PC-3 (cell line): ENCODE measurements around the gene CALN1. TPM values are rescaled to one million over a fixed set of nuclear protein-coding genes. Genes with fewer than 3 reads are reported as not detected.

ENCODE experiments used
- ATAC-seq: fragments of 200-7000 bp; cut with Tn5 transposase; 2 replicates; pipeline ENCODE4 v1.9.1; 2020; ENCODE audit warnings: mild to moderate bottlenecking, moderate library complexity
- BruUV-seq: library from RNA; stranded (reverse); fragments of 400-500 nt; replicated peaks from 2 replicates; lab custom pipeline; 2021; lab: Mats Ljungman, UMichigan
- CTCF ChIA-PET: fragments of 300-600 bp; sonication (Branson Sonifier 250); formaldehyde crosslinking; loops from one replicate; lab custom pipeline; 2022; ENCODE audit warnings: antibody characterized with exemption; lab: Charles Lee
- POLR2A ChIA-PET: fragments of 300-600 bp; sonication (Branson Sonifier 250); formaldehyde crosslinking; loops from one replicate; lab custom pipeline; 2022; ENCODE audit warnings: antibody characterized with exemption; ENCODE audit not compliant: unreplicated experiment; lab: Charles Lee
- DNase-seq: peaks from one replicate; pipeline ENCODE4 v3.0.0-alpha.2; 2015
- H2AFZ ChIP-seq: fragments of 300-600 bp; sonication (generic); 2 replicates; pipeline ENCODE4 v1.6.0; 2016; ENCODE audit warnings: antibody characterized with exemption, low read length
- H3F3A ChIP-seq: fragments of 300-600 bp; sonication (generic); one replicate; pipeline ENCODE4 v1.6.0; 2017; ENCODE audit warnings: antibody characterized with exemption, low read length, control low read depth, mild to moderate bottlenecking; ENCODE audit not compliant: unreplicated experiment
- H3K27ac ChIP-seq: fragments of 300-600 bp; sonication (generic); 2 replicates; pipeline ENCODE4 v1.5.1; 2016; ENCODE audit warnings: mild to moderate bottlenecking, low read length
- H3K27me3 ChIP-seq: fragments of 300-600 bp; sonication (generic); 2 replicates; pipeline ENCODE4 v1.6.1; 2016; ENCODE audit warnings: low read length, mixed read lengths
- H3K36me3 ChIP-seq: fragments of 300-600 bp; sonication (generic); 2 replicates; pipeline ENCODE4 v1.6.1; 2016; ENCODE audit warnings: low read depth, mixed run types, low read length, mixed read lengths
- H3K4me1 ChIP-seq: fragments of 300-600 bp; sonication (generic); 2 replicates; pipeline ENCODE4 v1.5.1; 2016; ENCODE audit warnings: low read length; ENCODE audit not compliant: insufficient read depth
- H3K4me2 ChIP-seq: fragments of 300-600 bp; sonication (generic); 2 replicates; pipeline ENCODE4 v1.6.0; 2016; ENCODE audit warnings: low read length
- H3K4me3 ChIP-seq: fragments of 300-600 bp; sonication (generic); 2 replicates; pipeline ENCODE4 v1.5.1; 2016; ENCODE audit warnings: mild to moderate bottlenecking, low read length, mixed read lengths
- H3K79me2 ChIP-seq: fragments of 300-600 bp; sonication (generic); 2 replicates; pipeline ENCODE4 v1.6.1; 2017; ENCODE audit warnings: low read length, mixed read lengths
- H3K9ac ChIP-seq: fragments of 300-600 bp; sonication (generic); 2 replicates; pipeline ENCODE4 v1.6.0; 2016; ENCODE audit warnings: mild to moderate bottlenecking, low read length
- H3K9me2 ChIP-seq: fragments of 300-600 bp; sonication (generic); replicated peaks from 2 replicates; pipeline ENCODE4 v1.6.1; 2016; ENCODE audit warnings: mixed run types, low read length, mixed read lengths
- H3K9me3 ChIP-seq: fragments of 300-600 bp; sonication (generic); 2 replicates; pipeline ENCODE4 v1.6.1; 2016; ENCODE audit warnings: low read length, mixed read lengths
- H4K20me1 ChIP-seq: fragments of 300-600 bp; sonication (generic); 2 replicates; pipeline ENCODE4 v1.6.1; 2016; ENCODE audit warnings: low read length, mixed read lengths
- EZH2 ChIP-seq: fragments of 300-600 bp; sonication (generic); IDR thresholded peaks from one replicate; pipeline ENCODE4 v1.6.1; 2017; ENCODE audit warnings: antibody characterized with exemption, mild to moderate bottlenecking, low read length; ENCODE audit not compliant: unreplicated experiment
- EZH2phosphoT487 ChIP-seq: fragments of 300-600 bp; sonication (generic); IDR thresholded peaks from 2 replicates; pipeline ENCODE4 v1.6.1; 2018; ENCODE audit warnings: mild to moderate bottlenecking, antibody characterized with exemption, low read length, borderline replicate concordance
- intact Hi-C: fragments of 100-400 bp; cut with micrococcal nuclease; formaldehyde crosslinking; loops from 2 replicates; pipeline ENCODE4 v1.9.0; 2023
- total RNA-seq: library from RNA; depleted of rRNA; stranded (reverse); fragments of >200 nt; gene quantifications from 2 replicates; pipeline ENCODE4 v1.2.3, GENCODE V29; 2014
- TF ChIP-seq, protein P1 (sequence below): fragments of 300-600 bp; sonication (generic); conservative IDR thresholded peaks from 2 replicates; pipeline ENCODE4 v1.5.1; 2017; ENCODE audit warnings: antibody characterized with exemption, low read depth, mild to moderate bottlenecking, low read length

Gene CALN1
- total RNA-seq, 1 experiment from 2014 or later: not detected

DNA sequence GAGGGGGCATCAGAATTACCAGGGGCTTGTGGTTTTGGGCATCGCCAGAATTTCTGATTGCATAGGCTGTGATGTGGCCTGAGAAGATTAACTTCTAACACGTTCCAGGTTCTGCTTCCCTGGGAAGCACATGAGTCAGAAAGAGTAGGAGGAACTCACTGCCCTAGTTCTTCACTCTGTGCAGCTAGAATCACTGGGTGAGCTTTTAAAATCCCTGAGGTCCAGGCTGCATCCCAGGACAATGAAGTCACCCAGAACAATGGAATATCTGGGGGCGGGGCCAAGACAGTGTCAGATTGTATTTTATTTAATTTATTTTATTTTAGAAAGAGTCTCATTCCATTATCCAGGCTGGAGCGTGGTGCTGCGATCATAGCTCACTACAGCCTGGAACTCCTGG, 636.5 kb downstream of the CALN1 start:
- intact Hi-C loops: no loop called here

GRCh38 chr7:71772779-71773178, 639.4 kb downstream of the CALN1 start:
- no peak overlapping the region for H3K27ac ChIP-seq

More for the DNA sequence above, 636.5 kb downstream of the CALN1 start:
- ChIA-PET CTCF (no interaction called here), POLR2A (no interaction called here)
- TF ChIP-seq EZH2: no peak
- TF ChIP-seq, protein P1, sequence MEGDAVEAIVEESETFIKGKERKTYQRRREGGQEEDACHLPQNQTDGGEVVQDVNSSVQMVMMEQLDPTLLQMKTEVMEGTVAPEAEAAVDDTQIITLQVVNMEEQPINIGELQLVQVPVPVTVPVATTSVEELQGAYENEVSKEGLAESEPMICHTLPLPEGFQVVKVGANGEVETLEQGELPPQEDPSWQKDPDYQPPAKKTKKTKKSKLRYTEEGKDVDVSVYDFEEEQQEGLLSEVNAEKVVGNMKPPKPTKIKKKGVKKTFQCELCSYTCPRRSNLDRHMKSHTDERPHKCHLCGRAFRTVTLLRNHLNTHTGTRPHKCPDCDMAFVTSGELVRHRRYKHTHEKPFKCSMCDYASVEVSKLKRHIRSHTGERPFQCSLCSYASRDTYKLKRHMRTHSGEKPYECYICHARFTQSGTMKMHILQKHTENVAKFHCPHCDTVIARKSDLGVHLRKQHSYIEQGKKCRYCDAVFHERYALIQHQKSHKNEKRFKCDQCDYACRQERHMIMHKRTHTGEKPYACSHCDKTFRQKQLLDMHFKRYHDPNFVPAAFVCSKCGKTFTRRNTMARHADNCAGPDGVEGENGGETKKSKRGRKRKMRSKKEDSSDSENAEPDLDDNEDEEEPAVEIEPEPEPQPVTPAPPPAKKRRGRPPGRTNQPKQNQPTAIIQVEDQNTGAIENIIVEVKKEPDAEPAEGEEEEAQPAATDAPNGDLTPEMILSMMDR: no peak
- TF ChIP-seq EZH2phosphoT487: no peak
- H3K9me3 ChIP-seq: no peaks in the 10 kb centered on the region
- ATAC-seq: no peak
- no peak overlapping the region for H3K9ac ChIP-seq
- H3K36me3 ChIP-seq: no peaks in the 10 kb centered on the region
- no peaks in the 10 kb centered on the region for H3K4me1 ChIP-seq
- no peak overlapping the region for H3K4me3 ChIP-seq
- no peaks in the 10 kb centered on the region for H3K9me2 ChIP-seq
- no peaks in the 10 kb centered on the region for H4K20me1 ChIP-seq
- H3K27me3 ChIP-seq: no peaks in the 10 kb centered on the region
- no peak overlapping the region for H3K27ac ChIP-seq
- no peak overlapping the region for H2AFZ ChIP-seq
- H3K4me2 ChIP-seq: no peak overlapping the region
- H3F3A ChIP-seq: no peaks in the 10 kb centered on the region
- DNase-seq: no peak
- H3K79me2 ChIP-seq: no peaks in the 10 kb centered on the region
- BruUV-seq: no TSS peak

GRCh38 chr7:71770269-71770907, 641.8 kb downstream of the CALN1 start:
- TF ChIP-seq EZH2: no peak
- TF ChIP-seq, protein P1: no peak
- no peak for TF ChIP-seq EZH2phosphoT487
- CTCF ChIA-PET: no interaction called here
- ATAC-seq (no peak), DNase-seq (no peak)
- H4K20me1 ChIP-seq: no peaks in the 10 kb centered on the region
- no peaks in the 10 kb centered on the region for H3K79me2 ChIP-seq
- H3K4me3 ChIP-seq: no peak overlapping the region
- no peaks in the 10 kb centered on the region for H3K27me3 ChIP-seq
- H3K9ac ChIP-seq: no peak overlapping the region
- H3K27ac ChIP-seq: no peak overlapping the region
- no peaks in the 10 kb centered on the region for H3K9me3 ChIP-seq
- BruUV-seq: no TSS peak
- H3K4me2 ChIP-seq: no peak overlapping the region
- intact Hi-C loops: no loop called here
- H3F3A ChIP-seq: no peaks in the 10 kb centered on the region
- no peak overlapping the region for H2AFZ ChIP-seq
- no peaks in the 10 kb centered on the region for H3K4me1 ChIP-seq
- no peaks in the 10 kb centered on the region for H3K9me2 ChIP-seq
- POLR2A ChIA-PET: no interaction called here
- H3K36me3 ChIP-seq: no peaks in the 10 kb centered on the region

More at GRCh38 chr7:71772779-71773178, 639.4 kb downstream of the CALN1 start:
- no peak overlapping the region for H3K4me3 ChIP-seq
- ChIA-PET CTCF (no interaction called here), POLR2A (no interaction called here)
- no peaks in the 10 kb centered on the region for H3K9me2 ChIP-seq
- H3K9ac ChIP-seq: no peak overlapping the region
- no peaks in the 10 kb centered on the region for H3F3A ChIP-seq
- H3K79me2 ChIP-seq: no peaks in the 10 kb centered on the region
- TF ChIP-seq EZH2phosphoT487 (no peak), EZH2 (no peak)
- TF ChIP-seq, protein P1: no peak
- no peak for DNase-seq
- H3K4me1 ChIP-seq: no peaks in the 10 kb centered on the region
- intact Hi-C loops: no loop called here
- no peak for ATAC-seq
- H3K9me3 ChIP-seq: no peaks in the 10 kb centered on the region
- no TSS peak for BruUV-seq
- H3K27me3 ChIP-seq: no peaks in the 10 kb centered on the region
- H2AFZ ChIP-seq: no peak overlapping the region
- no peaks in the 10 kb centered on the region for H4K20me1 ChIP-seq
- no peak overlapping the region for H3K4me2 ChIP-seq
- H3K36me3 ChIP-seq: no peaks in the 10 kb centered on the region
